Measurements from ENCODE around the gene PHF2. TPM values are rescaled to one million over a fixed set of nuclear protein-coding genes. Genes with fewer than 3 reads are reported as not detected.

PHF2 gene
- total RNA-seq, 1 experiment from 2014 or later, result 26.3 TPM

DNA sequence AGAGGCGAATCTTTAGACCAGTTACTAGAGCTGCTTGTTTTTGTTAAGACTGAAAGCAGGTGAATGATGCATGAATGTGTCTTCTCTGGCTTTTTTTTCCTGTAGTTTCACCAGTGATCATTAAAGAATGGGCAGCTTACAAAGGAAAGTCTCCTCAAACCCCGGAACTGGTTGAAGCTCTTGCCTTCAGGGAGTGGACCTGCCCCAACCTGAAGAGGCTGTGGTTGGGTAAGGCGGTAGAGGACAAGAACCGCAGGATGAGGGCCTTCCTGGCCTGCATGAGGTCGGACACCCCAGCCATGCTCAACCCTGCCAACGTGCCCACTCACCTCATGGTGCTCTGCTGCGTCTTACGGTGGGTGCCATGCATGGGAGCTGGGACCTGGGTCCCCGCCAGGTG, 33.3 kb upstream of the PHF2 start:
- BruUV-seq (replicated peaks), result no TSS peak
- H3K27me3 ChIP-seq (ENCODE audit: insufficient read depth, low read depth), result no peaks in the 10 kb centered on the region
- intact Hi-C loops (cut with micrococcal nuclease; ENCODE audit: unreplicated experiment), result no loop called here
- ChIA-PET POLR2A (ENCODE audit: unreplicated experiment) (interaction anchor here (0.6 to 0.9 kb wide), 2 partner anchors 12 to 254 kb away, joined by 3 to 18 read pairs; no protein-coding TSS in a partner anchor), CTCF (no interaction called here)
- TF ChIP-seq EZH2 (IDR thresholded peaks at IDR 0.05; ENCODE audit: low read depth), result no peak
- TF ChIP-seq, protein P1, sequence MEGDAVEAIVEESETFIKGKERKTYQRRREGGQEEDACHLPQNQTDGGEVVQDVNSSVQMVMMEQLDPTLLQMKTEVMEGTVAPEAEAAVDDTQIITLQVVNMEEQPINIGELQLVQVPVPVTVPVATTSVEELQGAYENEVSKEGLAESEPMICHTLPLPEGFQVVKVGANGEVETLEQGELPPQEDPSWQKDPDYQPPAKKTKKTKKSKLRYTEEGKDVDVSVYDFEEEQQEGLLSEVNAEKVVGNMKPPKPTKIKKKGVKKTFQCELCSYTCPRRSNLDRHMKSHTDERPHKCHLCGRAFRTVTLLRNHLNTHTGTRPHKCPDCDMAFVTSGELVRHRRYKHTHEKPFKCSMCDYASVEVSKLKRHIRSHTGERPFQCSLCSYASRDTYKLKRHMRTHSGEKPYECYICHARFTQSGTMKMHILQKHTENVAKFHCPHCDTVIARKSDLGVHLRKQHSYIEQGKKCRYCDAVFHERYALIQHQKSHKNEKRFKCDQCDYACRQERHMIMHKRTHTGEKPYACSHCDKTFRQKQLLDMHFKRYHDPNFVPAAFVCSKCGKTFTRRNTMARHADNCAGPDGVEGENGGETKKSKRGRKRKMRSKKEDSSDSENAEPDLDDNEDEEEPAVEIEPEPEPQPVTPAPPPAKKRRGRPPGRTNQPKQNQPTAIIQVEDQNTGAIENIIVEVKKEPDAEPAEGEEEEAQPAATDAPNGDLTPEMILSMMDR (conservative IDR thresholded peaks at IDR 0.05), result no peak
- no peaks in the 10 kb centered on the region for H3K9me3 ChIP-seq (ENCODE audit: insufficient read depth, low read depth)
- no peak for DNase-seq
- no peaks in the 10 kb centered on the region for H3K4me1 ChIP-seq (replicated peaks; ENCODE audit: insufficient read depth)
- peaks cover 14% of the 10 kb centered on the region for H4K20me1 ChIP-seq (ENCODE audit: insufficient read depth)
- no peak overlapping the region for H3K4me3 ChIP-seq
- H3K36me3 ChIP-seq (ENCODE audit: low read depth), result peaks cover 27% of the 10 kb centered on the region
- no peak overlapping the region for H2AFZ ChIP-seq
- no peaks in the 10 kb centered on the region for H3K9me2 ChIP-seq (ENCODE audit: insufficient read depth)
- no peak overlapping the region for H3K27ac ChIP-seq
- H3K79me2 ChIP-seq (ENCODE audit: low read depth), result peaks cover 11% of the 10 kb centered on the region; the same call in 1 of the 2 replicates
- H3F3A ChIP-seq (ENCODE audit: insufficient read depth, low read depth), result peaks cover 3% of the 10 kb centered on the region; the same call in 1 of the 2 replicates
- no peak overlapping the region for H3K4me2 ChIP-seq

DNA sequence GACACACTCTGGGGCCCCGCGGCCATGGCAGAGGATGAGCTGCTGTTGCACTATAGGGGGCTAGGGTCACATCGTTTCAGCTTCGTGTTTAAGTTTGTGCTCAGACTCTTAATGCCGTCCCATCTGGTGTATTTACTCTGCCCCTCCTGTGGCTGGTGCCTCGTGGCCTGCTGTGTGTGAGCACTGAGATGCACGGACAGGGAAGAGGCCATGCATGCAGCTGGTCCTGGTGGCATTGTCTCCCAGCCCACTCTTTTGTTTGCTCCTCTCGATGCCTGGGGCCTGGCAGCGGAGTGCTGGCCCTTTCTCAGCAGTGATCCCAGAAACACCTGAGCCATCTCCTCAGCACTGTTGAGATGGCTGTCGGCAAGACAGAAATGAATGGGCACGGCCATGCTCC, 30.0 kb upstream of the PHF2 start:
- peaks cover 10% of the 10 kb centered on the region for H4K20me1 ChIP-seq (ENCODE audit: insufficient read depth)
- no peaks in the 10 kb centered on the region for H3K27me3 ChIP-seq (ENCODE audit: insufficient read depth, low read depth)
- DNase-seq, result no peak
- no TSS peak for BruUV-seq (replicated peaks)
- ChIA-PET CTCF (no interaction called here), POLR2A (ENCODE audit: unreplicated experiment) (no interaction called here)
- H3K4me3 ChIP-seq, result no peak overlapping the region
- H3K36me3 ChIP-seq (ENCODE audit: low read depth), result peaks cover 14% of the 10 kb centered on the region
- H2AFZ ChIP-seq, result no peak overlapping the region
- no peaks in the 10 kb centered on the region for H3K9me2 ChIP-seq (ENCODE audit: insufficient read depth)
- peaks cover 11% of the 10 kb centered on the region; the same call in 1 of the 2 replicates for H3K79me2 ChIP-seq (ENCODE audit: low read depth)
- H3K4me2 ChIP-seq, result no peak overlapping the region
- no peak for TF ChIP-seq EZH2 (IDR thresholded peaks at IDR 0.05; ENCODE audit: low read depth)
- TF ChIP-seq, protein P1 (conservative IDR thresholded peaks at IDR 0.05), result no peak
- H3F3A ChIP-seq (ENCODE audit: insufficient read depth, low read depth), result peaks cover 9% of the 10 kb centered on the region
- H3K4me1 ChIP-seq (replicated peaks; ENCODE audit: insufficient read depth), result no peaks in the 10 kb centered on the region
- H3K9me3 ChIP-seq (ENCODE audit: insufficient read depth, low read depth), result no peaks in the 10 kb centered on the region
- intact Hi-C loops (cut with micrococcal nuclease; ENCODE audit: unreplicated experiment), result no loop called here
- no peak overlapping the region for H3K27ac ChIP-seq

DNA sequence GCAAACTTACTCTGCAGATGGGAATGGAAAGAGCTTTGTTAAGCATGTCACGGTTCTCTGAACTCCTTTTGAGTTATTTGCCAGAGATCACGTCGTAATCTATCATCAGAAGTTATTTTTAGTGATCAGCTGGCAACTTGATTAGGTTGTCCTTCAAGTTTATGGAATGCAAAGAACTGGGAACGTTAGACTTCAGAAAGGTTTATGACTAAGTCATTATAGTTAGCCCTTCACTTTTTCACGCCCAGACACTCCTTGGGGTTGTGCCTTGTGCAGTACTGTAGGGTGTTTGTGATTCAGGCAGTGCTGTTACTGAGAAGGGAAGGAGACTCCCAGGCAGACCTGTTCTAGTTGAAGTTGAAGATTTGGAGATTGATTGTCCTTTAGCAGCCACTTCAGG, 26.8 kb upstream of the PHF2 start:
- Histone ChIP-seq H3K36me3 (ENCODE audit: low read depth) (peaks cover 27% of the 10 kb centered on the region), H3K4me2 (no peak overlapping the region), H3K4me3 (no peak overlapping the region), H3K27ac (no peak overlapping the region), H2AFZ (no peak overlapping the region), H3K9me2 (ENCODE audit: insufficient read depth) (no peaks in the 10 kb centered on the region), H3K9me3 (ENCODE audit: insufficient read depth, low read depth) (no peaks in the 10 kb centered on the region), H3F3A (ENCODE audit: insufficient read depth, low read depth) (peaks cover 10% of the 10 kb centered on the region), H3K79me2 (ENCODE audit: low read depth) (peaks cover 11% of the 10 kb centered on the region; the same call in 1 of the 2 replicates), H3K27me3 (ENCODE audit: insufficient read depth, low read depth) (no peaks in the 10 kb centered on the region), H3K4me1 (replicated peaks; ENCODE audit: insufficient read depth) (no peaks in the 10 kb centered on the region), H4K20me1 (ENCODE audit: insufficient read depth) (peaks cover 9% of the 10 kb centered on the region)
- ChIA-PET POLR2A (ENCODE audit: unreplicated experiment) (no interaction called here), CTCF (interaction anchor here (0.7 kb wide), 1 partner anchor 241 kb away, joined by 3 read pairs; no protein-coding TSS in a partner anchor)
- BruUV-seq (replicated peaks), result no TSS peak
- DNase-seq, result no peak
- no peak for TF ChIP-seq EZH2 (IDR thresholded peaks at IDR 0.05; ENCODE audit: low read depth)
- TF ChIP-seq, protein P1 (conservative IDR thresholded peaks at IDR 0.05), result no peak
- intact Hi-C loops (cut with micrococcal nuclease; ENCODE audit: unreplicated experiment), result no loop called here
